GM21367 (cell line): ENCODE results near the gene ZNF638.
"Not testable (repeated sequence)": the region's sequence is repeated elsewhere in the genome, so short reads cannot be mapped to it uniquely, and the experiment has no call there.

Experiments
- ATAC-seq: cut with Tn5 transposase; IDR thresholded peaks from one replicate; pipeline ENCODE4 v1.9.1; 2021; ENCODE audit not compliant: unreplicated experiment

Gene ZNF638

DNA sequence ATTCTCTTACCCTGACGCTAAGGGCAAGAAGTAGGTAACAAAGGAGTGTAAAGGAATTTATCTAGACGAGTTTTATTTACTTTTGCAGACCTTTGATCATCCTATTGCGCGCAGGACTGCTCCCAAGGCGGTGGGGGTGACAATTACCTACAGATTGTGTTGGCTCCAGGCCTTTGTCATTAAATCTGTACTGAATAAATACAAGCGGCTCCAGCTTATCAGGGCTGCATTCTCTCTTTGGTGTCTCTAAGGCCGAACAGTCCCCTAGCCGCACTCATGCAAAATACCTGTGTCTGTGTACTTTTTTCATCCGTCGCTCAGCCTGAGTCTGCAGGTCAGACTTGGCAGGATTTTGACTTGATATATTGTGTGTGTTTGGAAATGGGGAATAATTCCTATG is 63.9 kb downstream of the ZNF638 start:
- no peak for ATAC-seq

DNA sequence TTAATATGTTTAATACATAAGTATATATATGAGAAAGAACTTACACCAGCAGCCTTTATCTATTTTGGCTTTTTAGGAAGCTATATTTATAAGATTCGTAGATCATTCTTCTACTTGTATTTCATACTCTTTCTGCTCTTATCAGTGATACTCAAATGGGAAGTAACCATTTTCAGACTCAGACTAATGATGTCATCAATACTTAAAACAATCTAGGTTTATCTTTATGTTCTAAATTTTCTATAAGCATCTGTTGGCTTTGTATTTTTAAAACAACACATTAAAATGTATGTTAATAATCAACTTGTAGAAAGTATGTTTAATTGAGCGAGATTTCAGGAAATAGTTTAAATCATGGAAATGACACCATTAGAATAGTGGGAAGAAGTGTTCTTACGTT is 70.8 kb downstream of the ZNF638 start:
- ATAC-seq: no peak

DNA sequence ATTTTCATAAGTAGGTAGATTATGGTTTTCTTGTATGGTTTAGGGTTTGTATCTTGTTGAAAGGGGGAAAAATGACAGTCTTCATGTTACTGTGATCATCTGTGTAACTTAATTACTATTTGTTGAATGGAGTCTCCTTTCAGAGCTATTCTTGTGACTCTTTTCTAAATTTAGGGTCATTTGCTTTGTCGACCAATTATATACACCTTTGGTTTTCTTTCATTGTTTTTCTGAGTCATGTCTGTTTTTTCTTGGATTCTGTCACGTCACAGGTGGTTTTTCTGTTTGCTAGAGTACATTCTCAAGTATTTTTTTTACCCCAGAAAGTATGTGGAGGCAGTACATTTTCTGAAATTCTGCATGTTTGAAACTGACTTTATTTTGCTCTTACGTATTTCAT is 78.0 kb downstream of the ZNF638 start:
- ATAC-seq: no peak

DNA sequence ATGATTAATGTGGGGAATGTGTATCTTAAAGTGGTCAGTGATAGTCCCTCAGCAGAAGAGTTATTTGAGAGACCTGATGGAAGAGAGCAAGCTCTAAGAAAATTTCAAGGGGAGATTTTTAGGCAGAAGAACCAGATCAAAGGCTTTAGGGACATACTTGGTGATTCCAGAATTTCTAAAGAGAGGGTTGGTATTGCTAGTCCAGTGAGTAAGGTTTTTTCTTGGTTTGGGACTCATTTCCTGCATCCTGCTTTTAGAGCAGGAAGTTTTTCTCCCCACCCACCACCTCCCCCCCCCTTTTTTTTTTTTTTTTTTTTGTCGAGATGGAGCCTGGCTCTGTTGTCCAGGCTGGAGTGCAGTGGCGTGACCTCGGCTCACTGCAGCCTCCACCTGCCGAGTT is 79.1 kb downstream of the ZNF638 start:
- ATAC-seq: no peak

DNA sequence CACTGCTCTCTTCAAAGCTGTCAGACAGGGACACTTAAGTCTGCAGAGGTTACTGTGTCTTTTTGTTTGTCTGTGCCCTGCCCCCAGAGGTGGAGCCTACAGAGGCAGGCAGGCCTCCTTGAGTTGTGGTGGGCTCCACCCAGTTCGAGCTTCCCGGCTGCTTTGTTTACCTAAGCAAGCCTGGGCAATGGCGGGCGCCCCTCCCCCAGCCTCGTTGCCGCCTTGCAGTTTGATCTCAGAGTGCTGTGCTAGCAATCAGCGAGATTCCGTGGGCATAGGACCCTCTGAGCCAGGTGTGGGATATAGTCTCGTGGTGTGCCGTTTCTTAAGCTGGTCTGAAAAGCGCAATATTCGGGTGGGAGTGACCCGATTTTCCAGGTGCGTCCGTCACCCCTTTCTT is 85.3 kb downstream of the ZNF638 start:
- ATAC-seq: not testable (repeated sequence)

DNA sequence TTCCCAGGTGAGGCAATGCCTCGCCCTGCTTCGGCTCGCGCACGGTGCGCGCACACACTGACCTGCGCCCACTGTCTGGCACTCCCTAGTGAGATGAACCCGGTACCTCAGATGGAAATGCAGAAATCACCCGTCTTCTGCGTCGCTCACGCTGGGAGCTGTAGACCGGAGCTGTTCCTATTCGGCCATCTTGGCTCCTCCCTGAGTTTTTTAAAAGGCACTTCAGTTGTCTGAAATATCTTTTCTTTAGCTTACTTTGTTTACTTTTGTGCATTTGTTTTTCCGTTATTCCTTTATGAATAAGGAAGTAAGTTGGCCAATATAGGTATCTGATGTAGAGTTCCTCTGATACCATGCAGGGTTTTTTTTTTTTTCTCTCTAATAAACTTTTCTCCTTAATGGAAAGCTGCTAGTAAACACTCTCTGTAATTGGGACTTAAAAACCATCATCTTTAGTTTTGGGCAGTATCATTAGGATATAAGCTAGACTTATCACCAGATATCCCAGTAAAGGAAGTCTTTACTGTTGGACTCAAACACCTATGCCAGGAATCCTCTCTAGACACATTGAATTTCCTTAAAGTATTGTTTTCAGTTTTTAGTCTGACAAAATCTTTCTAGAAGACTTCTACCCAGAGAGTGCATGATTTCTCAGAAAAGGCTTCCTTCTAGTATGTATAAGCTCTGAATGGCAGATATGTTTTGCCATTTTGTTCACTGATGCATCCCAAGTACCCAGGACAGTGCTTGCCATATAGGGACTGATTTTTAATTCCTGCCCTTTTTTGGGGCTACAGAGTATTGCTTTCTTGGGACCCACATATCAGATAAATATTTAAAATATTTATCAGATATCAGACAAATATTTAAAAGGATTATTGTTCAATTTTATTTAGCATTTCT is 86.0 kb downstream of the ZNF638 start:
- no peak for ATAC-seq

DNA sequence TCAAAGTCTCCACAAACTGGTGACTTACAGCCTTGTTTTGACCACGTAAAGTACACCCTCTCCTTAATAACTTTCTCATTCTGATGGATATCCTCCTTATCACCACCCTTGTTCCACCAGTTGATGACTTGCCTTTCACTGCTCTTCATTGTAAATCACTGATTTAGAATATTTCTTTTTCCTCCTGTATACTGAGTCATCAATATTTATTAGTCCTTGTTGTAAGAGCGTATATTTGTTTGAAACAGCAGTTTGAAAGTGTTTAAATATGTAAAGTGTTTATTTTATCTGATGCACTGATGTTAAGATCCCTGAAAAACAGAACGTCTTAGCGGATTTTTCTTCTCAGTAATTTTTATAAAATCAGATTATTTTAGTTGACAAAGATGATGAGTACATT is 87.6 kb downstream of the ZNF638 start:
- ATAC-seq: no peak

DNA sequence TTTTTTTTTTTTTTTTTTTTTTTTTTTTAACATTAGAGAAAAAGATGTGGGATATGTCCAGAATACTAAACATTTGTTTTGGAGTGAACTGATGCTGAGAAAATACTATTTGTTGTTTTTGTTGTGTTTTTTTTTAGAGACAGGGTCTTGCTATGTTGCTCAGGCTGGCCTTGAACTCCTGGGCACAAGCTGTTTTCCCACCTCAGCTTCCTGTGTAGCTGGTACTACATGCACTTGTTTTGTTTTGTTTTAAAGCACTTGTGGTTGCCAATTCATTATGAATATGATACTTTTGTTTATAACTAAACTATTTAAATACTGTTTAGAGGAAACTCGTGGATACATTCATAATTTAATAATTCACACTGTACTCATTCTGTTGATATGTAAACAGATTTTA is 88.4 kb downstream of the ZNF638 start:
- ATAC-seq: no peak

DNA sequence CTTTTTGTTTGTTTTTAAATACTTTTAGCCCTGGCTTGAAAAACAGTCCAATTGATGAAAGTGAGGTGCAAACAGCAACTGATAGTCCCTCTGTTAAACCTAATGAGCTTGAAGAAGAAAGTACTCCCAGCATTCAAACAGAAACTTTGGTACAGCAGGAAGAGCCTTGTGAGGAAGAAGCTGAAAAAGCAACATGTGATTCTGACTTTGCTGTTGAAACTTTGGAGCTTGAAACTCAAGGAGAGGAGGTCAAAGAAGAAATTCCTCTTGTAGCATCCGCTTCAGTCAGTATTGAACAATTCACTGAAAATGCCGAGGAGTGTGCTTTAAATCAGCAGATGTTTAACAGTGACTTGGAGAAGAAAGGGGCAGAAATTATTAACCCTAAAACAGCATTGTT is 91.2 kb downstream of the ZNF638 start:
- ATAC-seq: no peak

DNA sequence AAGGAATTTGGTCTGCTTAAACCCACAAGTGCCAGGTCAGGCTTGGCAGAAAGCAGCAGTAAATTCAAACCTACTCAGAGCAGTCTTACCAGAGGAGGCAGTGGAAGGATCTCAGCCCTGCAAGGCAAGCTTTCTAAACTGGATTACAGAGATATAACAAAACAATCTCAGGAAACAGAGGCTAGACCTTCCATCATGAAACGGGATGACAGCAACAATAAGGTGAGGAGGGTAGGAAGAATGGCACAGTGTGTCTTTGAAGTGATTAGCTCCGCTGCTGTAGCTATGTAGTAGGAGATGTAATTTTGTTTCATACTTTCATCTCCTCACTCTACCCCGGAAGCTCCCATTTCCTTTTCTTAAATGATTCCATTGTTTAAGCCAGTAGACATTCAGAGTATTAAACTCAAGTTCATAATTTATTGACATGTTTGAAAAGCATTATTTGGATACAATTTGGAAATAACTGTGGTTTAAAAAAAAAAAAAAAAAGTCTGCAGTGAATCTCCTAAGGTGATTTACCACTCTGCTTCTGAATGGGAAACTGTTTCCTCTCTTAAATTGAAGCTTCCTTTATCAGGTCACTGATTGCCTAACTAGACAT is 92.3 kb downstream of the ZNF638 start:
- no peak for ATAC-seq

DNA sequence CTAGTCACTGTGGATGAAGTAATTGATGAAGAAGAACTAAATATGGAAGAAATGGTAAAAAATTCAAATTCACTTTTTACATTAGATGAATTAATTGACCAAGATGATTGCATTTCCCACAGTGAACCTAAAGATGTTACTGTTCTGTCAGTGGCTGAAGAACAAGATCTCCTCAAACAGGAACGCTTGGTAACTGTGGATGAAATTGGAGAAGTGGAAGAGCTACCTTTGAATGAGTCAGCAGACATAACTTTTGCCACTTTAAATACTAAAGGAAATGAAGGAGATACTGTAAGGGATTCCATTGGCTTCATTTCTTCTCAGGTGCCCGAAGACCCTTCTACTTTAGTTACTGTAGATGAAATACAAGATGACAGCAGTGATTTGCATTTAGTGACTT is 95.1 kb downstream of the ZNF638 start:
- ATAC-seq: no peak

DNA sequence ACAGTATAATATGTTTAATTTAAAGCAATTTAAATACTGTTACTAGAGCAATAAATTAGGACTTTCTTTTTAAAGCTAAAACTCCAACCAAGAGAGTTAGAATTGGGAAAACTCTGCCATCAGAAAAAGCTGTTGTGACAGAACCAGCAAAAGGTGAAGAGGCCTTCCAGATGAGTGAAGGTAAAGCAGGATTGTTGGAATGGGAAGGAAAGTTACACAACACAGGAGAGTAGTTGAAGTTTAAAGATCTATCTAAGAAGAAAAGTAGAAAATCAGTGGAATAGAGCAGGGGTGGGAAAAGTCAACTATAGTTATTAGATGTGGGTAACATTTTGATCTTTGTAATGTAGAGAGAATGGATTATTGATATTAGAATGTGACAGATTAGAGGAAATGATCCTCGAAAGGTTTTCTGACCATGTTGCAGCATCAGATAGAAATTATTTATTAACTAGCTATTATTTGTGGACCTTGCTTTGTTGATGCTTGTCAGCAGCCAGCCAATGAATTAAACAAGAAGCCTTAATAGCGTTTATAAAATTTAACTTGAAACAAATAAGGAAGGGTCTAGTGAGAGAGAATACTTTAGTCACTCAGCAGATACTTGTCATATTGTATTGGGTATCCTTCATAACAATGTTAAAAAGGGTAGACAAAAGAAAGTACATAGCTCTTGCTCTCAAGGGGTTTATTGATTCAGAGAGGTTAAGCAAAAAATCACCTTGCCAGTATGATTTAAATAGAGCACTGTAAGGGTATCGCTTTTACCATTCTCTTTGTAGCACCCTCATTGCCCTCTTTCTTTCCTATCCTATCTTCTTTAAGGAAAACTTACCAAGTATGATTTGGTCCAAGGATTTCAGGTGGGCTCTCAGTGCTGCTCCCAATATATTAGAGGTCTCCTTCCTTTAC is 97.1 kb downstream of the ZNF638 start:
- no peak for ATAC-seq

DNA sequence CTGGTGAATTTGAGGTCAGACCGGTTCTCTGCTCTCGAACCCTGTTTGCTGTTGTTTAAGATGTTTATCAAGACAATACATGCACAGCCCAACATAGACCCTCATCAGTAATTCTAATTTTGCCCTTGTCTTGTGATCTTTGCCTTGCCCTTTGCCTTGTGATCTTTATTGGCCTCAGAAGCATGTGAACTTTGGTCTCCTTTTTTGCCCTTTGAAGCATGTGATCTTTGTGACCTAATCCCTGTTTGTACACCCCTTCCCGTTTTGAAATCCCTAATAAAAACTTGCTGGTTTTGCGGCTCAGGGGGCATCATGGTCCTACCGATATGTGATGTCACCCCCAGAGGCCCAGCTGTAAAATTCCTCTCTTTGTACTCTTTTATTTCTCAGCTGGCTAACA is 113.6 kb downstream of the ZNF638 start:
- ATAC-seq: not testable (repeated sequence)

DNA sequence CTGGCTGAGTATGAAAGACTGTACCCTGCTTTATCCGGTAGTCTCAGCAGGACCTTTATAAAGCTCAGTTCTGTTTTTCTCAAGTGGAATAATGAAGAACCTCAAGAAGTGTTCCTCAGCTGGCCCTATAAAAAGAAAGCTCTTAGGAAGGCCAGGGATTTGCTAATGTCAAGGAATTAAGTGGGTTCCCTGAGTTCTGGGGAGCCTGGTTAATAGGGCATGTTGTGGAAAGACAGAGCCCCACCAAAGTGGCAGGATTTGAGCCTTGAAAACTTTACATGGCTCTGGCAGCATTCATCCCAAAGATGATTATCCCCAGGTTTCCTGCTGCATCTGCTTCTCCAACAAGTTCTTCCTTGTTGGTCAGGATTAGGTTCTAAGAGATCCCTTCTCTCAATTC is 114.9 kb downstream of the ZNF638 start:
- ATAC-seq: no peak

DNA sequence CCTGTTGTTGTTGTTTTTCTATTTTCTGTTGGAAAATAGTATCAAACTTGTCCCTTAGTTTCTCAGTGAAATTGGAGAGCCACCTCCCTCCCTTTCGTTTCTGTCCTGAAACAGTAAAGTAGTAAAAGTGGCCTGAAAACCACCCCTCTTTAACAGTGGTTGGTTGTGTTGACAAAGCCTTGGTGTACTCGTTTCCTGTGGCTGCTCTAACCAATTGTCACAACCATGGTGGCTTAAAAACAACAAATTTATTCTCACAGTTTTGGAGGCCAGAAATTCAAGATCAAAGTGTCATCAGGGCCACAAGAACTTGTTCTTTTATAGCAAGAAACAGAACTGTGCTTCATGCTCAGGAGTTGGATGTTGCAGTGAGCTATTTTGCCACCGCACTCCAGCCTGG is 117.8 kb downstream of the ZNF638 start:
- ATAC-seq: no peak

DNA sequence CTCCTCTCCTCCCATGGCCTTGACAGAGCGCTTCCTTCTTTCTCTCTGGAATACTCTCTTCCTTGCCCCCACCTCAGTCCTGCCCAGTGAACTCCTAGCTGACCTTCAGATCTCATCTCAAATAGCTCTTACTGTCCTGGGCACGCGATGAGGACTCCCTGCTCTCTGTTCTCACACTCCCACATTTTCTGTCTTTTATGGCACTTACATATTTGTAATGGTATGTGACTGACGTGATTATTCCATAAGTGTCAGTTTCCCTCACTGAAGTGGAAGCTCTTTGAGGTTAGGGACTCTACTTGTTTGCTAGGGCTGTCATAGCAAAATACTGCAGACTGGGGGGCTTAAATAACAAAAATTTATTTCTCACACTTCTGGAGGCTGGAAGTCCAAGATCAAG is 120.1 kb downstream of the ZNF638 start:
- ATAC-seq: no peak

DNA sequence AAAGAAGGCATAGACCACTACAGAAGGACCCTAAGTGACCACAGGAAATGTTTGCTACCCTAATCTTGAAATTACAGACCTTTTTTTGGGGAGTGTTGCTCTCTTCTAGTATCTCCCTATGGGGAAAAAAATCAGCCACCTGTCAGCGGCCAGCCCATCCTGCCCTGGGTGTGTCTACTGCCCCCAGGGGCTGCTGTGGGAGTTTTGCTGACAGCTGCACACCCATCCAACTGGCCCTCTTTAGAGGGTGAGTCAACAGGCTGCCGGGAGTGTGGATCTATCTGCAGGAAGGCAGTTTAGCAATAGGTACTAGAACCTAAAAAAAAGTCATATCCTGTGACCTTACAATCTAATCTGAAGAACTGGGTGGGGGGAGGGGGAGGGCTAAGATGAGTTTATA is 121.0 kb downstream of the ZNF638 start:
- ATAC-seq: no peak

DNA sequence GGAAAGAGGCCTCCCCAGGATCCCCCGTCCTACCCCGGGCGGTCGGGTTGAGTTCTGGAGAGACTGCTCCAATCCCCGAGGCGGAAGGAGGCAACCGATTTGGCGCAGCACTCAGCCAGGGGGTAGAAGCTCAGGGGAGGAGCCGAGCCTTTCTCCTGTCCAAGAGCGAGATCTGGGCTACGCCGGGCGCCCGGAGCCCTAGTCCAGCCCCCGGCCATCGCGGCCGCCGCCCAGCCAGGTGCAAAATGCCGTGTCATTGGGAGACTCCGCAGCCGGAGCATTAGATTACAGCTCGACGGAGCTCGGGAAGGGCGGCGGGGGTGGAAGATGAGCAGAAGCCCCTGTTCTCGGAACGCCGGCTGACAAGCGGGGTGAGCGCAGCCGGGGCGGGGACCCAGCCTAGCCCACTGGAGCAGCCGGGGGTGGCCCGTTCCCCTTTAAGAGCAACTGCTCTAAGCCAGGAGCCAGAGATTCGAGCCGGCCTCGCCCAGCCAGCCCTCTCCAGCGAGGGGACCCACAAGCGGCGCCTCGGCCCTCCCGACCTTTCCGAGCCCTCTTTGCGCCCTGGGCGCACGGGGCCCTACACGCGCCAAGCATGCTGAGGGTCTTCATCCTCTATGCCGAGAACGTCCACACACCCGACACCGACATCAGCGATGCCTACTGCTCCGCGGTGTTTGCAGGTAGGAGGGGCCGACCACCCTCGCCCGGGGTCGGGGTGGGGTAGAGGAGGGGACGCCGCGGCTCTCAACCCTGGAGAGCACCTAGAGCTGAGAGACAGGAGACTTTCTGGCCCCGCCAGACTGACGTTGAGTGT is 122.0 kb downstream of the ZNF638 start, which contains the start of gene DYSF:
Gene DYSF (plus strand): TSS at position 158 of the 817 bp plus-strand sequence.
- ATAC-seq: no peak

DNA sequence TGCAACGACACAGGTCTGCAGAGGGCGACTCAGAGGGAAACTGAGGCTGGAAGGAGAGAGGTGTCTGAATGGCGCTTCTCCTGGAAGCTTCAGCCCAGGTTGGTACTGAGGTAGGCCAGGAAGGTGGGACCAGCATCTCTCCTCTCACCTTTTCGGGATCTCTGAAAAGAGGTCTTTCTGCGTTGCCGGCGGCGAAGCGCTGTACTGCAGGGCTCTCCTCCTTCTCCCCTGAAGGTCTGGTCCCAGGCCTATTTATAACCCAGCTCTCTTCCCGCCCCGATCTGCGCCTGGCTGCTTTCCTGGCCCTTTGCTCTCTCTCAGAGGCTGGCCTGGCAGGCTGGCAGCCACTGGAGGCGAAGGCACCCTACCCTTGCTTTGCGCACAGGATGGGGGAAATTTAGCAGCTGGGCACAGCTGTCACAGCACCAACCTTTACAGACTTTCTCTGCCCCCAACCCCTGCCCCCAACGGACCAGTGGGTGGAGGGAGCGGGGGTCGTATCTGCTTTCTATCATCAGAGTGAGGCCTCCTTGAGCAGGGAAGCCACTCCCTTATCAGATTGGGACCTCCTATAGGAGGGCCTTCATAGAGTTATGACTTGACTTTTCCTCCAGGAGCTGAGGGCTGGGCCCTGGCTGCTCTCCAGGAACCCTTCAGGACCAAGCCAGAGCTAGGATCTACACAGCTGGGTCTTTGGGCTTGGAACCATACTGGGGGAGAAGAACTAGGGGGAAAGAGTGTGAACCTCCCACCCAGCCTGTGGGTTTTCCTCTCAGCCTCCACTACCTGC is 122.8 kb downstream of the ZNF638 start:
- ATAC-seq: no peak
